Measurements from ENCODE around the gene DAAM1.

- TF ChIP-seq, protein P1, sequence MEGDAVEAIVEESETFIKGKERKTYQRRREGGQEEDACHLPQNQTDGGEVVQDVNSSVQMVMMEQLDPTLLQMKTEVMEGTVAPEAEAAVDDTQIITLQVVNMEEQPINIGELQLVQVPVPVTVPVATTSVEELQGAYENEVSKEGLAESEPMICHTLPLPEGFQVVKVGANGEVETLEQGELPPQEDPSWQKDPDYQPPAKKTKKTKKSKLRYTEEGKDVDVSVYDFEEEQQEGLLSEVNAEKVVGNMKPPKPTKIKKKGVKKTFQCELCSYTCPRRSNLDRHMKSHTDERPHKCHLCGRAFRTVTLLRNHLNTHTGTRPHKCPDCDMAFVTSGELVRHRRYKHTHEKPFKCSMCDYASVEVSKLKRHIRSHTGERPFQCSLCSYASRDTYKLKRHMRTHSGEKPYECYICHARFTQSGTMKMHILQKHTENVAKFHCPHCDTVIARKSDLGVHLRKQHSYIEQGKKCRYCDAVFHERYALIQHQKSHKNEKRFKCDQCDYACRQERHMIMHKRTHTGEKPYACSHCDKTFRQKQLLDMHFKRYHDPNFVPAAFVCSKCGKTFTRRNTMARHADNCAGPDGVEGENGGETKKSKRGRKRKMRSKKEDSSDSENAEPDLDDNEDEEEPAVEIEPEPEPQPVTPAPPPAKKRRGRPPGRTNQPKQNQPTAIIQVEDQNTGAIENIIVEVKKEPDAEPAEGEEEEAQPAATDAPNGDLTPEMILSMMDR (IDR thresholded peaks at IDR 0.05) = no peak
- TF ChIP-seq, protein P2, sequence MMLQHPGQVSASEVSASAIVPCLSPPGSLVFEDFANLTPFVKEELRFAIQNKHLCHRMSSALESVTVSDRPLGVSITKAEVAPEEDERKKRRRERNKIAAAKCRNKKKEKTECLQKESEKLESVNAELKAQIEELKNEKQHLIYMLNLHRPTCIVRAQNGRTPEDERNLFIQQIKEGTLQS (CRISPR knock-in tag; conservative IDR thresholded peaks at IDR 0.05) = no peak
- TF ChIP-seq ARID4B (CRISPR knock-in tag; IDR thresholded peaks at IDR 0.05; ENCODE audit: borderline replicate concordance) = no peak
- TF ChIP-seq, protein P3, sequence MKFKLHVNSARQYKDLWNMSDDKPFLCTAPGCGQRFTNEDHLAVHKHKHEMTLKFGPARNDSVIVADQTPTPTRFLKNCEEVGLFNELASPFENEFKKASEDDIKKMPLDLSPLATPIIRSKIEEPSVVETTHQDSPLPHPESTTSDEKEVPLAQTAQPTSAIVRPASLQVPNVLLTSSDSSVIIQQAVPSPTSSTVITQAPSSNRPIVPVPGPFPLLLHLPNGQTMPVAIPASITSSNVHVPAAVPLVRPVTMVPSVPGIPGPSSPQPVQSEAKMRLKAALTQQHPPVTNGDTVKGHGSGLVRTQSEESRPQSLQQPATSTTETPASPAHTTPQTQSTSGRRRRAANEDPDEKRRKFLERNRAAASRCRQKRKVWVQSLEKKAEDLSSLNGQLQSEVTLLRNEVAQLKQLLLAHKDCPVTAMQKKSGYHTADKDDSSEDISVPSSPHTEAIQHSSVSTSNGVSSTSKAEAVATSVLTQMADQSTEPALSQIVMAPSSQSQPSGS (CRISPR knock-in tag; IDR thresholded peaks at IDR 0.05; ENCODE audit: borderline replicate concordance, low read depth) = no peak
- TF ChIP-seq CBFB (CRISPR knock-in tag; IDR thresholded peaks at IDR 0.05; ENCODE audit: low read depth) = no peak
Measured at GRCh38 chr14:59333235-59333634, 144.8 kb downstream of the DAAM1 start.
